DMS114 treated with DMSO at 0.1 percent for 48 hours (cell line): Measurements from ENCODE around the gene COLEC12.

ENCODE experiments used
- DNase-seq: peaks from one replicate; lab custom pipeline; 2025; ENCODE audit not compliant: unreplicated experiment; lab: John Stamatoyannopoulos, UW

COLEC12 gene

DNA sequence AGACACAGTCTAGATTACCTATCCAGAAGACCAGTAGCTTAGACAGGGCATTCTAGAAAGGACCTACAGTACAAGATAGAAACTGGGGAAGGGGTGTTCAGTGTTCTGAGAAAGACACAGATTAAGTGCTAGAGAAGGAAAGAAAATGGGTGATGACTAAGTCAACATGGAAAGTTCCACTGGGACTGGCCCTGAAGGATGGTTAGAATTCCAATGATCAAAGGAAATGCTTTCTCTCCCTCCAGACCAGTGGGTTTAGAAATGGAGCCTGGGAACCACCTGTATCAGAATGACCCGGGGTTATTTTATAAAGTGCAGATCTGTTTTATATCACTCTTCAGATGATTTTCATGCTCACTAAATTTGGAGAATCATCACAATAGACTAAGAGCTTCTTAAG lies 5.8 kb upstream of the COLEC12 start:
- no peak for DNase-seq

DNA sequence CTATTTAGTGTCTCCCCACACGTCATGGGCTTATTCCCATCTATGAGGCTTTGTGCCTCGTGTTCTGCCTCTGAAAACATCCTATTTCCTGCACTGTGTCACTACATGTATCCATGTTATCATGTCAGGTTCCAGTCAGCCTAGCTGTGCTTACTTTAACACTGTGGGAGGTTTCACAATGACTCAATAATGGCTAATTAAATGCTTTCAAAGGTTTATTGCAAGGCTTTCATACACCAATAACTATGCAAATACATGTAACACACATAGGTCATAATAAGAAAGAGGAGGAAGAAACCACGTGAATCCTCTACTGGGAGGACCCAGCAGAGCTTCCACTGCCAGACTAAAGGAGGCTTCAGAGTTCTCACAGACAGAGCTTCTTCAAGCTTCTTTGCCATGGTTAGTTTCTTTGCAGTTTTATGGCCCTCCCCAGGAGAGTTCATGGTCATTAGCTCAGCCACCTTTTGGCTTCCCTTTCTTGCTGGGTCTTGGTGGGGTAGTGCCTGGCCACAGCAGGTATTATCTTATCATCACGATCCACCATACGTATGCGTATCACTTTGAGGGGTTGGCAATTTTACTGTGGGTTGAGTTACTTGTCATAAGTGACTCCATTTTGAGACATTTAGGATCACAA lies 5.1 kb upstream of the COLEC12 start:
- DNase-seq: no peak

DNA sequence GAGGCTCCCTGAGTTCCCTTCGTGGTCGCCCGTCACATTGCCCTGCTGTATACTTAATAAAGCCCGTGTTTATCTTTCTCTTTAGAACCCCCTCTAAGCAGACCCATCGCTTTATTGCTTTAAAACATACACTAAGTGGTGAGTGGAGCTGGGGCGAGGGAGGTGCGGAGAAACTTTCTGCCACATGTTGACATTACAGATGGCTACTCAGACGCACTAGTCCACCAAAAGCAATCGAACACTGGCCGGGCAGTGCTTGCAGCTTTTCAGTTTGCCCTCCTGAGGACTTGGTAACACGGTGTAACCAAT lies 859 bp upstream of the COLEC12 start:
- DNase-seq: no peak

DNA sequence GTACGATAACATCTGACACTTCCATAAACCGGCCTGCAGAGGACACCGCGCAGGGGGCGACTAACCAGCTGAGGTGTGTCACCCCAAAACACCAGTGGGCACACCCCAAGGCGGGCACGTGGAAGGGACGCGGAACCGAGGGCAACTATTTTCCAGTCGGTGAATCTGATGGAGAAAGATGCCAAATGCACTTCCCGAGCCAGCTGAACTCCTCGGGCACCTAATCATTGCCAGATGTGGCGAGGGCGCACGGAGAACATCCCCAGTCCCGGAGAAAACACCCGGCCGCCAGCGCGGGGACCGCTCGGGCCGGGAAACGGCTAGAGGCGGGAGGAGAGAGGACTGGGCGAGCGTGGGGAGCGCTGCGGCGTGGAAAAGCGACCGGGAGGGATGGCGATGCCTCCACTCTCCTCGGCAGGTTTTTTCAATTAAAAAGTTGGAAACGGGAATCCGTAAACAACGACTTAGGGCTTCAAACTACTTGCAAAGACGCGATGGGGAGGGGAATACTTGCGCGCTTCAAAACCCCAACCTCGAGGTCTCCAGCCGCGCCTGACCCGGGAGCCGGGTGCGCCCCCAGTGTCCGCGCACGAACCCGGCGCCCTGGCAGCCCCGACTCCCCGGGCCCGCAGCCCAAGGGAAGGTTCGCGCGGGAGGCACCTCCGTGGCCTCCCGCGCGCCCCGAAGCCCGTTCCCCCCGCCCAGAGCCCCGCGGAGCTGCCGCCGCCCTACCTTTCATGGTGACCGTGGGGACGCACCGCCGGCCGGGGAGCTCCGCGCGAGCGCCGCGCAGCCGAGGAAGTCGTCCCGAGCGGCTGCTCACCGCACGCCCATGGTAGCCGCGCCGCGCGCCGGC lies 497 bp downstream of the COLEC12 start:
- DNase-seq: no peak

DNA sequence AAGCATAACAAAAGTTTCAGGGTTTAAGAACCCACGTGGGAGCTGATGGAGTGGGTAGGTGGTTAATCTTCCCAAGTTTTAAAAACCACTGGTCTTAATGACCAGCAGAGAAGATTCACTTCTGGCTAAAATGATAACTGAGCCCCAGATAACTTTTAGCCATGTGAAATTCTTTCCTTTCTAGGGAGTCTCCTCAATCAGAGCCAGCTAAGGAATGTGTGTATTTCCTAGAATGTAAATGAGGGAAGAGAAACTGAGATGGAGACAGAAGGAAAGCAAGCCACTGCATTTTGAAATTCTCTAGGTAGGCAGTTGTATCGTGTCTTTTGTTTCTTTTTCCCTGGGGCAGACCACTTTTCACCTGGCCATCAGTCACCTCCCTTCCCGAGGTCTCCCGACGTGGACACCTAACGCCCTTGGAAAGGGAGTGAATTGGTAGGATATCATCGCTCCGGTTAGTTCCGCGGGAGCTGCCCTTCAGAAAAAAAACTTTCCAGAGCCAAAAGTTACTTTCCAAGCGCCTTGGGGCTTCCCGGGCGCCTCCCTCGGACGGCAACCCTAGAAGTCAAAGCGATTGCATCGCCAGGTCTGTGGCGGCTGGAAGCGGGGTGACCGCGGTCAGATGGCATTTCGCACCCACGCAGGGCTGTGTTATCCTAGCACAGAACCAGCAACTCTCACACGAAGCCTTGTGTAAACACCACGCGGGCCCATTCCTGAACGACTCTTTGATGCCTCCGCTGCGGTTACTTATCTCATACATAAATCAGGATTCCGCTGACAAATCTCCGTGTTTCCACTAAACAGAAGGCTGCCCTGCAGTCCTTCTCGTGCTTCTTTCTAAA lies 1.3 kb downstream of the COLEC12 start:
- DNase-seq: no peak

DNA sequence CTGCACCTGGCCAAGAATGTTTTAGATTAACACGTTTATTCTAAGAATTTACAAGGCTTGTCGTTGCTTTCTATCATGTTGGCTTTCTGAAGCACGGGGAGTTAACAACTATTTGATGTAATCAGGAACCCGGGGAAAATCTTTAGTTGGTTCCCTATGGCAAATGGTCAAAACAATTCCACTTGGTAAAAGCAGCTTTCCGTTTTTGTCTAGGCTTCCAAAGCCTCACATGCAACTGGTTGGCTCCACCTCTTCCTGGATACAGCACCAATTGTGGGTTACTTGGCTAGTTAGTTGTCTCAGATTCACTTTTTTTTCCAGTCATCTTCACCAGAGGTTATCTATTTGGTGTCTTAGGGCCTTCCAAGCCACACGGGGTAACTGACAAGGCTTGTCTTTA lies 2.8 kb downstream of the COLEC12 start:
- DNase-seq: no peak

DNA sequence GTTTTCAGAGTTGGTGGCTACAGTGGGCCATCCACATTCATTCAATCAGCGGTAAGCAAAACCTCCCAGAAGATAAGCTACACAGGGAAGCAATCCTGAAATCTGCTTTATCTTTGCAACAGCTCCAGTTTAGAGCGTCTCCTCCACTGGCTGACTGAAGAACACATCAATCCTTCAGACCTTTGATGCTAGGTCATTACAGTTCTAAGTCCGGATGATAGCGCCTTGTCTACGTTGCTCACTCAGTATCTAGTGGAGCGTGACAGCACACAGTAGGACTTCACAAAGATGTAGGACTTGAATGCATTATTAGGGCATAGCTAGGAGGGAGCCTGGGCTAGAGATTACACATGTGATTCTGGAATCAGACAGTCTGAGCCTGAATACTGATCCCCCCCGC lies 5.0 kb downstream of the COLEC12 start:
- no peak for DNase-seq

DNA sequence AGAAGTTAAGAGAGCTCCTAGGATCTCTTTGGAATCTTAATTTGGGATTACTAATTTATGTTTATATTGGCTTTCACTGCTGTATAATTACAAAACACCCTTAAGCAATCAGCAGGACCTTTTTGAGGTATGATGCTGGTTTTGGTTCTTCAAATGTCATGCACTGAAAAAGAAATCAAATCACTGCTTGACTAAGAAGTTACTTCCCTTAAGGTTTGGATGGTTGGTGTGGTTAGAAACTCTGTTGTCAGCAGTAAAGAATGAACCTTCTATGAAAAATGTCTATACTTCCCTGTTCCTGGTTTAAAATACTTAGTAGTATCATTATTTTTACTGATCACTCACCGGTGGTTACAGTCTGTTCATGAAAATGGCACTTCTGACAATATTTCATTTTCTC lies 5.5 kb downstream of the COLEC12 start:
- DNase-seq: no peak

DNA sequence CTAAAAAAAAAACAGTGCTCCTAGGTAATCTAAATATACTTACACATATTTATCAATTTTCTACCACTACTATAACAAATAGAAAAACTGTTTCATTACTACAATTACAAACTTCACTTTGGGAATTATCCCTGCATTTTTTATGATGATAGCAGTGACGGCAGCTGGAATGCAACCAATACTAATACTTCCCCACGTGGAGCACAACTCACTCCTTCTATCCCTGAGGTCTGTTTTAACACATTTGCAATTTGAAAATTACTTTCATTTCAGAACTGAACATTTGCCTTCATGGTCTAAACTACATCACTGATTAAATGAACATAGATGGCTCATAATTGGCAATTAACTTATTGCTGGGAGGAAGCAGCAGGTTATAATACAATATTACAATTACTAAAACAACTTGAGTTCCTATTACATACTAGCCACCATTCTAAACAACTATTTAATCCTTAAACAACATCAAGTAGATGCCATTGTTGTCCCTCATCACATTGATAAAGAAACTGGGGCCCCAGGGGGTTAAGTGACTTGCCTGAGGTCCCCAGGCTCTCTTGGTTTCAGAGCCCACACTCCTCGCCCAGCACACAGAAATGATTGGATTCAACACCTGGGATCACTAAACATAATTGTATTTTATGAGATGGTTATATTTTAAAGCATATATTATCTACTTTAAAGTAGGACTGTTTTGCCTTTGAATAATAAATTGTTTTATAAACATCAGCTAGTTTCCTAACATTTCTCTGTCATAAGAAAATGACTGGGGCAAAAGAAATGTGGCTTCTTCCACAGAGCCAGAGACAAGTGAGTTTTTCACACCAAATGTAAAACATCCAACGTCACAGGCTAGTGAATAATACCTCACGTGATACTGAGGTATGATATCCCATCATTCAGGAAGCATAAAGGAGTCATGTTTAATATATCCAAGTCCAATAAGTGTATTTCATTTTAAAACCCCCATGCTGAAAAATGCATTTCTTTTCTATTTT lies 6.2 kb downstream of the COLEC12 start:
- no peak for DNase-seq

DNA sequence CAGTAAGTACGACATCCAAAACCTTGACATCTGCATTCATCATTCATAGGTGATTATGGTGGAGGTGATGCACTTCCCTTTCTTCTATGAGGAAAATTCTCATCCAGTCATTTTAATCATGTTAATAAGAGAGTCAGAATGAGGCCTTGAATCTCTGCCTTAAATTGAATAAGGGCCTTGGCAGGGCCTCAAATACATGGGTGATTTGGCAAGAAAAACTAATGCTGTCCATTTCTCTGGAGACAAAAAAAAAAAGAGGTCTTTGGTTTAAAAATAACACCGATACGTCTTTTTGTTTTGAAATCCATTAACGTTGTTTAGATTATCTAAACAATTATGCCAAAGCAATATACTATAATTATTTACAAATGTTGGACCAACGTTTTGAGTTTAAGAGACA lies 8.1 kb downstream of the COLEC12 start:
- no peak for DNase-seq

DNA sequence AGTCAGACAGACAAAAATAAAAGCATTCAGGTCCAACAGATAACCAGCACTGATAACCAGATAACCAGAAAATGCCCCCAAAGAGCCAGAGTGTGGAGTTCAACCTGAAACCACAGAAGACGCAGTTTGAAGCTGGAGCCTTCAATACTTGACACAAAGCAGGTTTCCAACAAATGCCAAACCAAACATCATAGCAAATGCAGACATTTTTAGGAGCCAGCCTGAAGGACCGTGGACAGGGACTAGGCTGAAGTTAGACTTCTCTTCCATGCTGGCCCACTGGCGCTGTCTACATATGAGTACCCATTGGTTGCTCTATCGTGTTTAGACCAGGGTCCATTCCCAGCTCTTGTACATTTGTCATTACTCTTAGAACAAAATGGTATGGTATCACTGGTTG lies 9.9 kb downstream of the COLEC12 start:
- DNase-seq: no peak

DNA sequence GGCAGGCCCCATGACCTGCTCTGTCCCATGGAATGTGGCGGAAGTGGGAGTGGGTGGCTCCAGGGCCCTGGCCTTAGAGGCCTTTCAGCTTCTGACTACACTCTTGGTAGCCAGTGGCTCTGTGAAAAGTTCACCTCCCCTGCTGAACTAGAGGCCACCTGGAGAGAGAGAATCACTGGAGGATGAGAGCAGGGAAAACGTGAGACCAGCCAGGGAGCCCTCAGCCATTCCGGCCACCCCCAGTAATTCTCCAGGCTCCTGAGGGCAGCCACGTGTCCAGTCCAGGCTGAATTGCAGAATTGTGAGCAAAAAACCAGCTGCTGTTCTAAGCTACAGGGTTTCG lies 10.5 kb downstream of the COLEC12 start:
- DNase-seq: no peak

DNA sequence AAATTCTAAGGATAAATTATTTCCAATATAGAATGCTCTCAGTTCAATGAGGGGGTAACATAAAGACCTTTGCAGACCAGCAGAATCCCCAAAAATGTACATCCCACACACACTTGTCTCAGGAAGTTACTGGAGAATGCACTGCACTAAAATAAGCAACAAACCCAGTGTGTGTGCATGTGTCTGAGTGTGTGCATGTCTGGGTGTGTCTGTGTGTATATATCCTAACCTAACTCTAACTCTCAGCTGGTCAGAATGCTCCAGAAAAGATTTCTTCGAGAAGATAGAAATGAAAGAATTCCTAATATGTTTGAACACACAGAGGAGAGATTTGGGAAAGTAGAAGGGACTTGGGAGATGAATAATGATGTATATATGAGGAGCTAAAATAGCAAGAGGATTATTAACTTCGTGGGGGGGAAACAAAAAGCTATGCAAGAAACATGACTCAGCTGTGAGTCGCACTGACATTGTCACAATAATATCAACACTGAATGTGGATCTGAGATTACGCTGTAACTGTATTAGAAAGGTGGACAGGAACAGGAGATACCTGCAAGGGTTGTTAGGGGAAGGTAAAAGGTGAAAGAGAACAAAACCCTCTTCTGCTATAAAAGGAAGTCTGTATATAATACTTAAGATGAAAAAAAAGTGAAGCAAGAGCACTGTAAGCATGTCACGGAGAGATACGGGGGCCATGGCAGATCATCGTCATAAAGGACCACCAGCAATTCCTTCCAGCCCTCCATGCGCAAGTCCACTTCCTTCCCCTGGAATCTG lies 11.1 kb downstream of the COLEC12 start:
- no peak for DNase-seq

DNA sequence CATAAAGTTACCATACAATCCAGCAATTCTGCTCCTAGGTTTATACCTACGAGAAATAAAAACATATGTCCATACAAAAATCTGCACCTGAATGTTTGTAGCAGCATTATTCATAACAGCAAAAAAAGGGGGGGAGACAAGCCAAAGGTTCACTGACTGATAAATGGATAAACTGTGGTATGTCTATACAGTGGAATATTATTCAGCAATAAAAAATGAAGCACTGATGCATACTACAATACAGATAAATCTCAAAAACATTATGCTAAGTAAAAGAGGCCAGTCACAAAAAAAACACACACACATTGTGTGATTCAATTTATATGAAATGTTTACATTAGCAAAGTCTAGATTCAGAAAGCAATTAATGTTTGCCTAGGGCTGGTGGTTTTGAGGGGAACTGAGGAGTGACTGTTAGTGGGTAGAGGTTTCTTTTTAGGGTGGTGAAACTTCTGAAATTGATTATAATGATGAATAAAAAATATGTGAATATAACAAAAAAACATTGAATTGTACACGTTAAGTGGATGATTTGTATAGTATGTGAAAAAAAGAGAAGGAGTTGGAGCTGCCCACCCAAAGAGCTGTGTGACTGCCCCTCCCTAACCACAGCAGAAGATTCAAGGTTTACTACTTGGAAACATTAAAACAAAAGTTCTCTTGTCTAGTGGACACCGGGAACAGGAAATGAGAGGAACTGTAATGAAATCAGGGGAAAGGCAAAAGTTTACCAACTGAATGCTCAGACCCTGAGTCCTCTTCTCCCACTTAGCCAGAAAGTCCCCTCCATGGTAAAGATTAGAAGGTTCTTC lies 13.4 kb downstream of the COLEC12 start:
- no peak for DNase-seq

DNA sequence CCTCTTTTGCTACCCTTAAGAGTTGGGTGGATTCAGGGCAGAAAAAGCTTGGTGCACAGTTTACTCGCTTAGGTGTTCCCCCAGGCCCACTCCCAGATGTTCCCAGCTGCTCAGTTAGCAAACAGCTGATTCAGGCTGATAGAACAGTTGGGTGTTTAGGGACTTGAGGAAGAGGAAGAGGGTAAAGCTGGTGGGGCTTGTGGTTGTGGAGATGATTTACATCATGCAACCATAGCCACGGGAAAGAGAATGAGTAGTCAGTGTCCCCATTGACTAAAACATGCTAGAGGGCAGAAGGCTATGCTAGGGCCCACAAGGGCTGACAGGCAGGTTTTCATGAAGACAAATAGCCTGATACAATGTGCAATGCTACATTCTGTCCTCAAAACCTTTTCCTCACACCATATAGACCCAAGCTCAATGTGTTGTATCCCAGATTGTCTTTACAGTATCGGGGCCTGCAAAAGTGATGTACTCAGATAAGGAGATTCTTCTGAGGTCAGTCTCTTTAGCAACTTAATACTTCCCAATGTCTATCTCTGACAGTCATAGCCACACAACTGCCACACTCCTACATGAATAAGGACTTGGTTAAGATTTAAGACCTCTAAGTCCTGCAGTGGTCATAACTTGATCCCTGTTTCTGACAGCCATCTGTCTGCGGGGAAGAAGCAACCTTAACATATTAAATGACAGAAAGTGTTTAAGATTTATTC lies 15.6 kb downstream of the COLEC12 start:
- DNase-seq: no peak

DNA sequence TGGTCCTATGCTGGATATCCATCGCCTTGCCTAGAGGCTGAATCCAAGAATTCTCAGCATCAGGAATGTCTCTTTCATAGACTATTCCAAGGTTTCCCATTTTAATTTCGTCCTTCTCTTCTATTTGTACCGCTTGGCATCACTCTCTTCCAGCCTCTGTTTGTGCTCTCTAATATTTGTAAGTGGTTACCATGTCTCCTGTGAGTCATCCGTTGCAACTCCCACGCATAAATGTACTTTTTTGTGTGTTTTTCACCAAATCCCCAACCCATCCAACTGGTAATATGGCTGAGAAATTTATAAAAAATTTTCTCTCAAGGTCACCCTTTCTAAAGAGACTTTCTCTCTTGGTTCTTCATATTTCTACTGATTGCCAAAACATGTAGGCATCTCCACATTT lies 21.8 kb downstream of the COLEC12 start:
- DNase-seq: no peak

DNA sequence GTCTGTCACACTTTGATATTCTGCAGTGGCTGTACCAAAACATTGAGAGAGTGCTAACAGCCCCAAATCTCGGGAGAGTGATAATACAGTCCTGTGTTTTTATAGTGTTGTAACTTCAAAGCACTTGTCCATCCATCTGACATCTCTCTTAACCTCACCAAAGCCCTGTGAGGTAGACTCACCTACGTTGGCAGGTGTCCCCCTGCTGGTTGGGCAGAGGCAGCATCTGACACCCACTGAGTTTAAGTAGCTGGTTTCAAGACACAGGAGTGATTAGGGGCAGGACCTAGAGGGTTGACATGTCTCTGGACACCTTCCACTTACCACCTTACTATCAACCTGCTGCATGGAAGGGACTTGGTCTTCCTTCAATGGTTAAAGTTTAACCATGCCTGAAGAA lies 22.9 kb downstream of the COLEC12 start:
- DNase-seq: no peak

DNA sequence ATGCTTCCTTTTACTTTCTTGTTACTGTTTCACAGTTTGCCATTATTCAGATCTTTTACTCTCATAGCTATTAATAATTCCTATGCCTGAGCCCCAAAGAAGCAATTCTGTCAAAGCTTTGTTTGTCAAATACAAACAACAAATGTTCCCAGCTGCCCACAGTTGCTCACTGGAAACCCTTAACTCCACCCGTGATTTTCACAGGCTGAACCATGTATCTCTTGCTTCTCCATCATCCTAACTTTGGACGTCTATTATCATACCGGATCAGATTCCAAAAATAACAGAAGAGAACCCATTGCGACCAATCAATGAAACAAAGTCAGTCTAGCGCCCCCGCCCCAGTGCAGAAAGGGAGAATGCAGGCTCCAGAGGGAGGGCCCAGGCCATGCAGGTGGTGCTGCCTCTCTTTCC lies 24.2 kb downstream of the COLEC12 start:
- DNase-seq: no peak
